Fibroblast of pulmonary artery (primary cell): Measurements from ENCODE around the gene NTM.

ENCODE experiments used
- DNase-seq: peaks from one replicate; pipeline ENCODE4 v3.0.0-alpha.2; 2010; ENCODE audit warnings: low read depth
- H3K4me3 ChIP-seq: replicated peaks from 2 replicates; pipeline ENCODE4 v1.5.1; 2011; ENCODE audit warnings: low read depth, mild to moderate bottlenecking, control low read depth, low read length, moderate library complexity
- CTCF ChIP-seq: IDR thresholded peaks from 2 replicates; pipeline ENCODE4 v1.5.1; 2011; ENCODE audit warnings: mild to moderate bottlenecking, control low read depth, low read length, inconsistent platforms; ENCODE audit errors: missing control alignments

The NTM gene

GRCh38 chr11:132125988-132126871, 755.8 kb downstream of the NTM start:
- peak; percentile 56 for DNase-seq
- peak overlapping the region; percentile 50 for H3K4me3 ChIP-seq
- TF ChIP-seq CTCF: no peak

DNA sequence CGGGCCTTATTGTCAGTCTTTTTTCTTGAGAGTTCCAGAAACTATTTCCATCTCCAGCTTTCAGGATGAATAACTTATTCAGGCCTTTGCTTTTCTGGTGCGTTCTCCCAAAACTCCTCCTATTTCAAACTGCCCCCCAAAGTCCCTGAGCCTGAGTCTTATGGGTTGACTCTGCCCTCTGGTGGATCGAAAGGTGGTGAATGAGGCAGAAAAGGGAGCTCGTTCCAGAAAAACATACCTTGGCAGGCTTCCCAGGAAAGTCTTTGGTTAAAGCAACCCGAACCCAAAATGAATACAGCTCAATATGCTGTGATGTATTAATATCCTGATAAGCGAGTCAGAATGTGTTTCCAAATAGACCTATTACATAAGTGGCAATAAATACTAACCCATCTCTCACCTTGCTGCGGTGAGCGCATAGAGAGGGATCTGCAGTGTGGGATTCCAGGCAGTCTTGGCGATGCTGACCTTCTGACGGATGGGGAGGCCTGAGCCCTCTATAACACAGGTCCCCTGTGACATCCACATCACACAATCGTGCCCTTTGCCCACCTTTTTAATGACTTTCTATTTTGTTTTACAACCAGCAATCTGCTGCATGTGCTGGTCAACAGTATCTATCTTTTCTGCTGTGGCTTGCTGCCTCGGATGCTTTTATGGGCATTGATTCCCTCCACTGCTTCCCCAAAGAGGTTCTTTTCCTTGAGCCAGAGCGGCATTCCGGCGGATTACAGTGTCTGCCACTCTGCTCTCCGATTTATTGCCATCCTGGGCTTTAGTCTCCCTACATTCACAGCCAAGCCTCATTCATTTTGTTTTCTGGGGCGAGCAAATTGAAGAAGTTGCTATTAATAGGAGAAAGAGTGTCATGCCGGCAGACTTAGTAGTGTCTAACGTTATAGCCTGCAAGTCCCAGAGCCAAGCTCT, 756.8 kb downstream of the NTM start:
- TF ChIP-seq CTCF: peak; percentile 85
- peak; percentile 93 for DNase-seq
- H3K4me3 ChIP-seq: peak overlapping the region; percentile 50

- no peak overlapping the region for H3K4me3 ChIP-seq
- DNase-seq: no peak
- TF ChIP-seq CTCF: no peak
These were observed 757.5 kb downstream of the NTM start for GRCh38 chr11:132127900-132128288.

GRCh38 chr11:132131047-132131446, 760.6 kb downstream of the NTM start:
- no peak for DNase-seq
- H3K4me3 ChIP-seq: no peak overlapping the region
- TF ChIP-seq CTCF: no peak

GRCh38 chr11:132131961-132132360, 761.5 kb downstream of the NTM start:
- TF ChIP-seq CTCF: no peak
- H3K4me3 ChIP-seq: no peak overlapping the region
- no peak for DNase-seq

GRCh38 chr11:132134322-132134721, 763.9 kb downstream of the NTM start:
- TF ChIP-seq CTCF: no peak
- no peak for DNase-seq
- no peak overlapping the region for H3K4me3 ChIP-seq
